HepG2 (cell line): Measurements from ENCODE around the gene TMEM134. TPM values are rescaled to one million over a fixed set of nuclear protein-coding genes. Genes with fewer than 3 reads are reported as not detected.

Experiments
- ARID5B ChIP-seq: IDR thresholded peaks from 2 replicates; pipeline ENCODE4 v1.4.0; 2020; ENCODE audit warnings: mild to moderate bottlenecking, missing genetic modification reagents
- HDAC1 ChIP-seq: sonication (generic); formaldehyde crosslinking; IDR thresholded peaks from 2 replicates; pipeline ENCODE4 v1.5.1; 2020; ENCODE audit warnings: mild to moderate bottlenecking, missing genetic modification reagents
- MYNN ChIP-seq: sonication (generic); formaldehyde crosslinking; IDR thresholded peaks from 2 replicates; pipeline ENCODE4 v1.4.0; 2020; ENCODE audit warnings: mild to moderate bottlenecking, low read depth, missing genetic modification reagents
- NFYB ChIP-seq: sonication (generic); formaldehyde crosslinking; IDR thresholded peaks from 2 replicates; pipeline ENCODE4 v1.4.0; 2020; ENCODE audit warnings: missing genetic modification reagents
- RNF2 ChIP-seq: fragments of 450-650 bp; conservative IDR thresholded peaks from 2 replicates; pipeline ENCODE4 v1.6.1; 2016; ENCODE audit warnings: low read depth
- SIN3A ChIP-seq: IDR thresholded peaks from 2 replicates; pipeline ENCODE4 v1.6.1; 2011; ENCODE audit warnings: low read depth, mild to moderate bottlenecking, control low read depth, low read length, borderline replicate concordance
- SMAD9 ChIP-seq: sonication (generic); formaldehyde crosslinking; IDR thresholded peaks from 2 replicates; pipeline ENCODE4 v1.5.1; 2020; ENCODE audit warnings: mild to moderate bottlenecking, missing genetic modification reagents
- ZC3H13 ChIP-seq: sonication (generic); formaldehyde crosslinking; IDR thresholded peaks from 2 replicates; pipeline ENCODE4 v1.8.1; 2023; ENCODE audit warnings: mild to moderate bottlenecking, missing genetic modification reagents, moderate library complexity
- ZFP36L1 ChIP-seq: sonication (generic); formaldehyde crosslinking; IDR thresholded peaks from 2 replicates; pipeline ENCODE4 v1.8.0; 2022; ENCODE audit warnings: mild to moderate bottlenecking, missing genetic modification reagents, moderate library complexity
- ZNF121 ChIP-seq: sonication (generic); formaldehyde crosslinking; IDR thresholded peaks from 2 replicates; pipeline ENCODE4 v1.5.0; 2020; ENCODE audit warnings: mild to moderate bottlenecking, missing genetic modification reagents
- ZNF512 ChIP-seq: sonication (generic); formaldehyde crosslinking; IDR thresholded peaks from 2 replicates; pipeline ENCODE4 v1.4.0; 2020; ENCODE audit warnings: mild to moderate bottlenecking, missing genetic modification reagents
- ZSCAN21 ChIP-seq: sonication (generic); formaldehyde crosslinking; IDR thresholded peaks from 2 replicates; pipeline ENCODE4 v1.8.0; 2022; ENCODE audit warnings: mild to moderate bottlenecking, missing genetic modification reagents, moderate library complexity, borderline replicate concordance
- polyA plus RNA-seq, 8 experiments: library from polyadenylated mRNA; depleted of rRNA in 3 of 8; stranded (reverse) in 7 of 8; unstranded in 1 of 8; fragments of >200 nt; fragmentation: Illumina TruSeq in 4 of 8; extraction: Trizol in 4 of 8; gene quantifications; 2 replicates each; pipeline versions ENCODE4 v1.2.1 to v1.2.3, GENCODE V29; 2011 to 2016; ENCODE audit warnings: low read depth in 4 of 8, missing spikeins in 1 of 8, mixed read lengths in 1 of 8; ENCODE audit not compliant: insufficient read depth in 1 of 8
- total RNA-seq, 5 experiments: library from RNA; depleted of rRNA; stranded (reverse); fragments of >200 nt; fragmentation: Illumina TruSeq; extraction: Trizol; gene quantifications; 2 replicates each; pipeline ENCODE4 v1.2.3, GENCODE V29; 2016; ENCODE audit warnings: low read depth in 1 of 5
- TF ChIP-seq, protein P1 (sequence below): sonication (generic); formaldehyde crosslinking; IDR thresholded peaks from 2 replicates; pipeline ENCODE4 v1.4.0; 2020; ENCODE audit warnings: missing genetic modification reagents
- TF ChIP-seq, protein P2 (sequence below): sonication (generic); formaldehyde crosslinking; IDR thresholded peaks from 2 replicates; pipeline ENCODE4 v1.8.0; 2023; ENCODE audit warnings: mild to moderate bottlenecking, missing genetic modification reagents
- TF ChIP-seq, protein P3 (sequence below): sonication (generic); formaldehyde crosslinking; IDR thresholded peaks from 2 replicates; pipeline ENCODE4 v1.4.0; 2020; ENCODE audit warnings: missing genetic modification reagents
- TF ChIP-seq, protein P4 (sequence below): sonication (generic); formaldehyde crosslinking; IDR thresholded peaks from 2 replicates; pipeline ENCODE4 v1.4.0; 2020; ENCODE audit warnings: mild to moderate bottlenecking, missing genetic modification reagents

TMEM134 gene
- total and polyA plus RNA-seq, 2 of the 13 experiments (the other 11 are each of a cell fraction or from before 2014, with no cell fraction given) = 6.9 to 26.9 TPM

DNA sequence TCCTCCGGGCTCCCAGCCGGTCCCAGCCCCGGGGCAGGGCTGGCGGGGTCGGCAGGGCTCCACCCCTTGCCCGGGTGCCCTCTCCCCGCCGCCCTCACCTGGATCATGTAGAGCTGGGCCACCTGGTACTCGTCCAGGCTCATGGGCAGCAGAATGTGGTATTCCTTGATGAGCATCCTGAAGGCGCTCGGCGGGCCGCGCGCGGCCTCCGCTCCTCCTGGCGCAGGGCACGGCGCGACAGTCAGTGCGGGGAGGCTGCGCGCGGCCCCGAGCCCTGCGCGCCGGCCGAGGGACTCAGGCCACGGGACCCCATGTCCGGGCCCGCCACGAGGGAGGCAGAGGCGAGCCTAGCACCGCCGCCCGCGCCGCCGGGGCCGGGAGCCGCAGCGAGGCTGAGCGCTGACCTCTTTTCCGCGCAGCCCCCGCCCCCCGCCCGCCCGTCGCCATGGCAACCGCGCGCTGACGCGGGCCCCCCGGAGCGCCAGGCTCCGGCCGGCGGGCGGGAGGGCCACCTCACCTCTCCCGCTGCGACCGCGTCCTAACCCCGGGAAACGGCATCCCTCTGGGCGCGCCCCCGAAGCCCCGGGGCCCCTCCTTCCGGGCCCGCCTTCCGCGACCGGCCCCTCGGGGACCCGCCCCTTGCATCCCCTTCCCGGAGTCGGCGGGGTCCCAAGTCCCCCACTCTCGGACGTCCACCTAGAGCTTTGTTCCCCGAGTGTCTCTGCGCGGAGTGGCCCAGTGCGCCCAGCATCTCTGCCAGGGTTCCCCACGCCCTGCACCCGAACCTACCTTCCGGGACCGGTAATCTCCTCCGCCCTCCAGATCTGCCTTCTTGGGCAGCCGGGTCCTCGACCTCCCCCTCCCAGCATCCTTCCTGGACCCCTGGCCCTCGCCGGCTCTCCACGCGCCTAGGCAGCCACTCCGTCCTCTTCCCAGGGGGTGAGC, 35.2 kb upstream of the TMEM134 start (continued):
- TF ChIP-seq, protein P1, sequence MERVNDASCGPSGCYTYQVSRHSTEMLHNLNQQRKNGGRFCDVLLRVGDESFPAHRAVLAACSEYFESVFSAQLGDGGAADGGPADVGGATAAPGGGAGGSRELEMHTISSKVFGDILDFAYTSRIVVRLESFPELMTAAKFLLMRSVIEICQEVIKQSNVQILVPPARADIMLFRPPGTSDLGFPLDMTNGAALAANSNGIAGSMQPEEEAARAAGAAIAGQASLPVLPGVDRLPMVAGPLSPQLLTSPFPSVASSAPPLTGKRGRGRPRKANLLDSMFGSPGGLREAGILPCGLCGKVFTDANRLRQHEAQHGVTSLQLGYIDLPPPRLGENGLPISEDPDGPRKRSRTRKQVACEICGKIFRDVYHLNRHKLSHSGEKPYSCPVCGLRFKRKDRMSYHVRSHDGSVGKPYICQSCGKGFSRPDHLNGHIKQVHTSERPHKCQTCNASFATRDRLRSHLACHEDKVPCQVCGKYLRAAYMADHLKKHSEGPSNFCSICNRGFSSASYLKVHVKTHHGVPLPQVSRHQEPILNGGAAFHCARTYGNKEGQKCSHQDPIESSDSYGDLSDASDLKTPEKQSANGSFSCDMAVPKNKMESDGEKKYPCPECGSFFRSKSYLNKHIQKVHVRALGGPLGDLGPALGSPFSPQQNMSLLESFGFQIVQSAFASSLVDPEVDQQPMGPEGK (CRISPR knock-in tag) = no peak
- TF ChIP-seq MYNN (no peak), HDAC1 (CRISPR knock-in tag) (no peak), RNF2 (no peak), ZSCAN21 (CRISPR knock-in tag) (0 out of 2 replicates have a peak, but pooled peaks have one; percentile 24), NFYB (CRISPR knock-in tag) (no peak), ZNF121 (CRISPR knock-in tag) (no peak), SMAD9 (peak; percentile 28; the same call in 1 of the 2 replicates), ZC3H13 (CRISPR knock-in tag) (no peak), ZFP36L1 (no peak), ARID5B (CRISPR knock-in tag) (no peak), ZNF512 (CRISPR knock-in tag) (no peak), SIN3A (peak; percentile 21; the same call in 1 of the 2 replicates)
- TF ChIP-seq, protein P2, sequence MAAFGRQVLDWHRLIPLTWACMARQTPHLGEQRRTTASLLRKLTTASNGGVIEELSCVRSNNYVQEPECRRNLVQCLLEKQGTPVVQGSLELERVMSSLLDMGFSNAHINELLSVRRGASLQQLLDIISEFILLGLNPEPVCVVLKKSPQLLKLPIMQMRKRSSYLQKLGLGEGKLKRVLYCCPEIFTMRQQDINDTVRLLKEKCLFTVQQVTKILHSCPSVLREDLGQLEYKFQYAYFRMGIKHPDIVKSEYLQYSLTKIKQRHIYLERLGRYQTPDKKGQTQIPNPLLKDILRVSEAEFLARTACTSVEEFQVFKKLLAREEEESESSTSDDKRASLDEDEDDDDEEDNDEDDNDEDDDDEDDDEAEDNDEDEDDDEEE (CRISPR knock-in tag) = no peak
- TF ChIP-seq, protein P3, sequence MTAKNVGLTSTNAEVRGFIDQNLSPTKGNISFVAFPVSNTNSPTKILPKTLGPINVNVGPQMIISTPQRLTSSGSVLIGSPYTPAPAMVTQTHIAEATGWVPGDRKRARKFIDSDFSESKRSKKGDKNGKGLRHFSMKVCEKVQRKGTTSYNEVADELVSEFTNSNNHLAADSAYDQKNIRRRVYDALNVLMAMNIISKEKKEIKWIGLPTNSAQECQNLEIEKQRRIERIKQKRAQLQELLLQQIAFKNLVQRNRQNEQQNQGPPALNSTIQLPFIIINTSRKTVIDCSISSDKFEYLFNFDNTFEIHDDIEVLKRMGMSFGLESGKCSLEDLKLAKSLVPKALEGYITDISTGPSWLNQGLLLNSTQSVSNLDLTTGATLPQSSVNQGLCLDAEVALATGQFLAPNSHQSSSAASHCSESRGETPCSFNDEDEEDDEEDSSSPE = no peak
- TF ChIP-seq, protein P4, sequence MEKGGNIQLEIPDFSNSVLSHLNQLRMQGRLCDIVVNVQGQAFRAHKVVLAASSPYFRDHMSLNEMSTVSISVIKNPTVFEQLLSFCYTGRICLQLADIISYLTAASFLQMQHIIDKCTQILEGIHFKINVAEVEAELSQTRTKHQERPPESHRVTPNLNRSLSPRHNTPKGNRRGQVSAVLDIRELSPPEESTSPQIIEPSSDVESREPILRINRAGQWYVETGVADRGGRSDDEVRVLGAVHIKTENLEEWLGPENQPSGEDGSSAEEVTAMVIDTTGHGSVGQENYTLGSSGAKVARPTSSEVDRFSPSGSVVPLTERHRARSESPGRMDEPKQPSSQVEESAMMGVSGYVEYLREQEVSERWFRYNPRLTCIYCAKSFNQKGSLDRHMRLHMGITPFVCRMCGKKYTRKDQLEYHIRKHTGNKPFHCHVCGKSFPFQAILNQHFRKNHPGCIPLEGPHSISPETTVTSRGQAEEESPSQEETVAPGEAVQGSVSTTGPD (CRISPR knock-in tag) = no peak
